AG09309 (cell line): ENCODE data around the gene TAF3.

Experiments
- DNase-seq: peaks from one replicate; pipeline ENCODE4 v3.0.0-alpha.2; 2010; ENCODE audit warnings: low read depth
- H3K4me3 ChIP-seq: 2 replicates; pipeline ENCODE4 v1.5.1; 2011; ENCODE audit warnings: mild to moderate bottlenecking, low read depth, low read length, moderate library complexity; ENCODE audit not compliant: control insufficient read depth
- CTCF ChIP-seq: IDR thresholded peaks from 2 replicates; pipeline ENCODE4 v1.5.1; 2011; ENCODE audit warnings: mild to moderate bottlenecking, low read depth, low read length, inconsistent platforms; ENCODE audit not compliant: insufficient read depth, control insufficient read depth; ENCODE audit errors: missing control alignments

TAF3 gene

GRCh38 chr10:7917736-7918135, 99.4 kb downstream of the TAF3 start:
- no peak overlapping the region for H3K4me3 ChIP-seq
- no peak for TF ChIP-seq CTCF
- no peak for DNase-seq

DNA sequence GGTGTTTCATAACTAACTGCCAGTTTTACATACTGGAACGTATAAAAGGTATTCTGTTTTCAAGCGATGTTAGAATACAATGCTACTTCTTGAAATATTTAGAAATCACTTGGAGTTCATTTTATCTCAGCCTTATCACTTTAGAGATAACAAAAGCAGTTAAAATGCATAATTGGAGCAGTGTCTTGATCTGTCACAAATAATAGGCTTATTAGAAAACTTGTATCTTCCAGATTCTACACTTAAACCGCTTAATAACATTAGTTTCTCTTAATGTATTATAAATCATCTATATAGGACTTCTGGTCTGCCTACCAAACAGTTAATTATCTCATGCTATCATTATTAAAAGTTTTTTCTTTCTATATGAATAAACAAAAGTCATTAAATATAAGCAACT, 104.4 kb downstream of the TAF3 start:
- H3K4me3 ChIP-seq, result no peak overlapping the region
- no peak for DNase-seq
- TF ChIP-seq CTCF, result no peak

- H3K4me3 ChIP-seq, result no peak overlapping the region
- DNase-seq, result no peak
- TF ChIP-seq CTCF, result no peak
Measured at GRCh38 chr10:7928536-7928935, 110.2 kb downstream of the TAF3 start.

GRCh38 chr10:7932301-7933036, 114.2 kb downstream of the TAF3 start:
- no peak for DNase-seq
- no peak for TF ChIP-seq CTCF
- no peak overlapping the region for H3K4me3 ChIP-seq

DNA sequence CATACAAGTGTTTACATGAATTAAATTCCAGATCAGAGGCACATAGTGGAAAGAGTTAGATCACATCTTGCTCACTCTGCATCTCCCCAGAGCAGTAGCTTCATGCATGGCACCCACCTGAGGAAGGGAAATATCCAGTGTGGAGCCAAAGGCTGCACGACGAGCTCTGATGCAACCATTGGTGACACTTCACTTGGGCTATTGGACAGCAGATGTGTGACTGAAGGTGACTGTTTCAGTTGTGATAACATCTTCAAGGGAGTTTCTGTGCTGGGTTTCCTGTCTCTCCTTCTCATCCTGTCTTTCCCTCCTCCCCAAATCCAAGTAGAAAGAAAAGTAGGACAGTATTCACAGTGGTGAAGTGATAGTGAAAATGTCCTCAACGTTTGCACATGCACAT, 115.0 kb downstream of the TAF3 start:
- H3K4me3 ChIP-seq, result no peak overlapping the region
- DNase-seq, result no peak
- no peak for TF ChIP-seq CTCF

- no peak for TF ChIP-seq CTCF
Measured at GRCh38 chr10:7933757-7934156, 115.5 kb downstream of the TAF3 start.

DNA sequence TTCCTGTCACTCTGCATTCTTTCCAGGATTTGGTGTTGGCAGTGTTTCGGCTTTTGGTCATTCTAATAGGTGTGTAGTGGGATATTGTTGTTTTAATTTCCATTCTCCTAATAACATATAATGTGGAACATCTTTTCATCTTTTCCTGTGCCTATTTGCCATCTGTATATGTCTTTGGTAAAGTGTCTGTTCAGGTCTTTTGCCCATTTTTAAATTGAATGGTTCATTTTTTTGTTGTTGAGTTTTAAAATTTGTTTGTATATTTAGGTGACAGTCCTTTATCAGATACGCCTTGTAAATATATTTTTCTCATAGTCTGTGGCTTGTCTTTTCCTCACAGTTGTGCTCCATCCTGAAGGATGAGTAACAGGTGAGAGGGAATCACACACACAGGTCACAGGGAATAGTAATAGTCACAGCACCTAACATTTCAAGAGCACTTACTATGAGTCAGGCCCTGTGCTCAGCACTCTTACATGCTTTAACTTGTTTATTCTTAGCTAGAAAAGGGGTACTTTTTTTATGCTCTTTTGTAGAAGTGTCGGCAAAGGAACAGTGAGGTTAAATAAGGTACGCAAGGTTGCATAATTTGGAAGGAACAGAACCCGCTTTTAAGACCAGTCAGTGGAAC, 119.1 kb downstream of the TAF3 start:
- H3K4me3 ChIP-seq, result no peak overlapping the region
- no peak for TF ChIP-seq CTCF
- no peak for DNase-seq

More at GRCh38 chr10:7933757-7934156, 115.5 kb downstream of the TAF3 start:
- DNase-seq, result no peak
- H3K4me3 ChIP-seq, result no peak overlapping the region
